ENCODE results near the gene OSBPL8.
"Not testable (repeated sequence)": the region's sequence is repeated elsewhere in the genome, so short reads cannot be mapped to it uniquely, and the experiment has no call there.

OSBPL8 gene

GRCh38 chr12:76490763-76491162 is 68.8 kb downstream of the OSBPL8 start:
- H3K36me3 ChIP-seq (ENCODE audit: control insufficient read depth in 5 of 5, insufficient read depth in 5 of 5, low read length in 5 of 5): peaks cover 3 to 11% (median 4%) of the 10 kb centered on the region in 5 donors
- no peak overlapping the region for H3K4me3 ChIP-seq (ENCODE audit: low read depth in 1 of 5, low read length in 5 of 5)
- H3K9ac ChIP-seq (ENCODE audit: low read length in 5 of 5): no peak overlapping the region
- peaks cover 0 to 4% (median 0%) of the 10 kb centered on the region in 5 donors for H3K4me1 ChIP-seq (ENCODE audit: control insufficient read depth in 5 of 5, insufficient read depth in 5 of 5, low read length in 5 of 5)
- H3K9me3 ChIP-seq (ENCODE audit: control insufficient read depth in 5 of 5, low read length in 5 of 5): peaks cover 0 to 16% (median 12%) of the 10 kb centered on the region in 5 donors
- H3K27me3 ChIP-seq (ENCODE audit: control insufficient read depth in 5 of 5, insufficient read depth in 4 of 5, low read length in 5 of 5): no peaks in the 10 kb centered on the region
- H3K27ac ChIP-seq (ENCODE audit: low read depth, low read length): no peak overlapping the region

DNA sequence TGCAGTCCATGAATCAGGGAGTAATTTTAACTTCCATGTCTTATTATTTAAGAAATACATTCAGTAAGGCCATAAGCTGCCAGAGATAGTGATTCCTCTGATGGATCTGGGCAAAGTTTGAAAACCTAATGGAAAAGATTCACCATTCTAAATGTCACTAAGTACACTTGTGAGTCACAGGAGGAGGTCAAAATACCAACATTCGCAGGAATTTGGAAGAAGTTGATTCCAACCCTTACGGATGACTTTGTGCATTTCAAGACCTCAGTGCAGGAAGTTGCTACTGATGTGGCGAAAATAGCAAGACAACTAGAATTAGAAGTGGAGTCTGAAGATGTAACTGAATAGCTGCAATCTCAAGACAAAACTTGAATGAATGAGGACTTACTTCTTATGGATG is 69.8 kb downstream of the OSBPL8 start:
- Histone ChIP-seq H3K36me3 (ENCODE audit: control insufficient read depth in 5 of 5, insufficient read depth in 5 of 5, low read length in 5 of 5) (peaks cover 3 to 11% (median 4%) of the 10 kb centered on the region in 5 donors), H3K27me3 (ENCODE audit: control insufficient read depth in 5 of 5, insufficient read depth in 4 of 5, low read length in 5 of 5) (no peaks in the 10 kb centered on the region), H3K9me3 (ENCODE audit: control insufficient read depth in 5 of 5, low read length in 5 of 5) (peaks cover 0 to 16% (median 12%) of the 10 kb centered on the region in 5 donors), H3K4me3 (ENCODE audit: low read depth in 1 of 5, low read length in 5 of 5) (no peak overlapping the region), H3K4me1 (ENCODE audit: control insufficient read depth in 5 of 5, insufficient read depth in 5 of 5, low read length in 5 of 5) (peaks cover 0 to 4% (median 0%) of the 10 kb centered on the region in 5 donors), H3K9ac (ENCODE audit: low read length in 5 of 5) (no peak overlapping the region), H3K27ac (ENCODE audit: low read depth, low read length) (no peak overlapping the region)

GRCh38 chr12:76486011-76486410 is 73.6 kb downstream of the OSBPL8 start:
- H3K9ac ChIP-seq (ENCODE audit: low read length in 5 of 5): no peak overlapping the region
- peaks cover 0 to 4% (median 0%) of the 10 kb centered on the region in 5 donors for H3K4me1 ChIP-seq (ENCODE audit: control insufficient read depth in 5 of 5, insufficient read depth in 5 of 5, low read length in 5 of 5)

DNA sequence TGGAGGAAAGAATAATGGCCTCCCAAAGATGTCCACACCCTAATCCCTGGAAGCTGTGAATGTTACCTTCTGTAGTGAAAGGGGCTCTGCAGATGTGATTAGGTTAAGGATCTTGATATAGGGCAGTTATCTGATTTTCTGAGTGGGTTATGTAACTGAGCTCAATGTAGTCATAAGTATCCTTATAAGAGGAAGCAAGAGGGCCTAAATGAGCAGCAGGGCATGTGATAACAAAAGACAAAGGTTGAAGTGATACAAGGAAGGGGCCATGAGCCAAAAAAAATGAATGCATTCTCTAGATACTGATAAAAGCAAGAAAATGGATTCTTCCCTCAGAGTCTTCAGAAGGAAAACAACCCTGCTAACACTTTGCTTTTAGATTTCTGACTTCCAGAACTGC is 78.8 kb downstream of the OSBPL8 start:
- Histone ChIP-seq H3K27ac (ENCODE audit: low read depth, low read length) (no peak overlapping the region), H3K27me3 (ENCODE audit: control insufficient read depth in 5 of 5, insufficient read depth in 4 of 5, low read length in 5 of 5) (no peaks in the 10 kb centered on the region), H3K4me1 (ENCODE audit: control insufficient read depth in 5 of 5, insufficient read depth in 5 of 5, low read length in 5 of 5) (no peaks in the 10 kb centered on the region), H3K9ac (ENCODE audit: low read length in 5 of 5) (no peak overlapping the region), H3K4me3 (ENCODE audit: low read depth in 1 of 5, low read length in 5 of 5) (no peak overlapping the region), H3K36me3 (ENCODE audit: control insufficient read depth in 5 of 5, insufficient read depth in 5 of 5, low read length in 5 of 5) (peaks cover 0 to 4% (median 0%) of the 10 kb centered on the region in 5 donors), H3K9me3 (ENCODE audit: control insufficient read depth in 5 of 5, low read length in 5 of 5) (no peaks in the 10 kb centered on the region)

More at GRCh38 chr12:76486011-76486410, 73.6 kb downstream of the OSBPL8 start:
- Histone ChIP-seq H3K4me3 (ENCODE audit: low read depth in 1 of 5, low read length in 5 of 5) (no peak overlapping the region), H3K9me3 (ENCODE audit: control insufficient read depth in 5 of 5, low read length in 5 of 5) (no peaks in the 10 kb centered on the region), H3K36me3 (ENCODE audit: control insufficient read depth in 5 of 5, insufficient read depth in 5 of 5, low read length in 5 of 5) (peaks cover 3 to 11% (median 4%) of the 10 kb centered on the region in 5 donors), H3K27ac (ENCODE audit: low read depth, low read length) (no peak overlapping the region), H3K27me3 (ENCODE audit: control insufficient read depth in 5 of 5, insufficient read depth in 4 of 5, low read length in 5 of 5) (no peaks in the 10 kb centered on the region)

DNA sequence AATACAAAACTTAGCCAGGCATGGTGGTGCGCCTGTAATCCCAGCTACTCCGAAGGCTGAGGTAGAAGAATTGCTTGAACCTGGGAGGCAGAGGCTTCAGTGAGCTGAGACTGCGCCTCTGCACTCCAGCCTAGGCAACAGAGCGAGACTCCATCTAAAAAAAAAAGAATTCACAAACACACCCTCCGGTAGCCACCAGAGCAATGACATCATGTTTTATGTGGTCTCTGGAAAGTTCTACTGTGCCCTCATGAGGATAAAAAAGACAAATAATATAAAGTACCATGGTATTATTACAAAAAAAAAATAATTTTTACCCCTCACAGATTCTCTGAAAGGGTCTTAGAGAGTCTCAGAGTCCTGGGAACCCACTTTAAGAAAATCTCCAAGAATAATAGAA is 81.5 kb downstream of the OSBPL8 start:
- Histone ChIP-seq H3K4me3 (ENCODE audit: low read depth in 1 of 5, low read length in 5 of 5) (no peak overlapping the region), H3K27ac (ENCODE audit: low read depth, low read length) (no peak overlapping the region)

DNA sequence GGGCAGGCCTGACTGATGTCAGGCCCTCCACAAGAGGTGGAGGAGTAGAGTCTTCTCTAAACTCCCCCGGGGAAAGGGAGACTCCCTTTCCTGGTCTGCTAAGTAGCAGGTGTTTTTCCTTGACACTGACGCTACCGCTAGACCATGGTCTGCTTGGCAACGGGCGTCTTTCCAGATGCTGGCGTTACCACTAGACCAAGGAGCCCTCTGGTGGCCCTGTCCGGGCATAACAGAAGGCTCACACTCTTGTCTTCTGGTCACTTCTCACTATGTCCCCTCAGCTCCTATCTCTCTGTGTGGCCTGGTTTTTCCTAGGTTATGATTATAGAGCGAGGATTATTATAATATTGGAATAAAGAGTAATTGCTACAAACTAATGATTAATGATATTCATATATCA is 86.7 kb downstream of the OSBPL8 start:
- H3K9me3 ChIP-seq (ENCODE audit: control insufficient read depth in 5 of 5, low read length in 5 of 5); H3K27me3 ChIP-seq (ENCODE audit: control insufficient read depth in 5 of 5, insufficient read depth in 4 of 5, low read length in 5 of 5); H3K27ac ChIP-seq (ENCODE audit: low read depth, low read length): not testable (repeated sequence)

More for the DNA sequence above, 81.5 kb downstream of the OSBPL8 start:
- Histone ChIP-seq H3K9me3 (ENCODE audit: control insufficient read depth in 5 of 5, low read length in 5 of 5) (no peaks in the 10 kb centered on the region), H3K9ac (ENCODE audit: low read length in 5 of 5) (no peak overlapping the region), H3K36me3 (ENCODE audit: control insufficient read depth in 5 of 5, insufficient read depth in 5 of 5, low read length in 5 of 5) (peaks cover 0 to 4% (median 0%) of the 10 kb centered on the region in 5 donors), H3K27me3 (ENCODE audit: control insufficient read depth in 5 of 5, insufficient read depth in 4 of 5, low read length in 5 of 5) (no peaks in the 10 kb centered on the region), H3K4me1 (ENCODE audit: control insufficient read depth in 5 of 5, insufficient read depth in 5 of 5, low read length in 5 of 5) (no peaks in the 10 kb centered on the region)

GRCh38 chr12:76471579-76471978 is 88.0 kb downstream of the OSBPL8 start:
- H3K4me3 ChIP-seq (ENCODE audit: low read depth in 1 of 5, low read length in 5 of 5): no peak overlapping the region
- peaks cover 0 to 3% (median 0%) of the 10 kb centered on the region in 5 donors for H3K4me1 ChIP-seq (ENCODE audit: control insufficient read depth in 5 of 5, insufficient read depth in 5 of 5, low read length in 5 of 5)
- H3K27me3 ChIP-seq (ENCODE audit: control insufficient read depth in 5 of 5, insufficient read depth in 4 of 5, low read length in 5 of 5): no peaks in the 10 kb centered on the region
- no peak overlapping the region for H3K9ac ChIP-seq (ENCODE audit: low read length in 5 of 5)
- no peaks in the 10 kb centered on the region for H3K36me3 ChIP-seq (ENCODE audit: control insufficient read depth in 5 of 5, insufficient read depth in 5 of 5, low read length in 5 of 5)
- H3K27ac ChIP-seq (ENCODE audit: low read depth, low read length): no peak overlapping the region
- H3K9me3 ChIP-seq (ENCODE audit: control insufficient read depth in 5 of 5, low read length in 5 of 5): no peaks in the 10 kb centered on the region

More for the DNA sequence above, 86.7 kb downstream of the OSBPL8 start:
- H3K4me3 ChIP-seq (ENCODE audit: low read depth in 1 of 5, low read length in 5 of 5); H3K9ac ChIP-seq (ENCODE audit: low read length in 5 of 5); H3K36me3 ChIP-seq (ENCODE audit: control insufficient read depth in 5 of 5, insufficient read depth in 5 of 5, low read length in 5 of 5); H3K4me1 ChIP-seq (ENCODE audit: control insufficient read depth in 5 of 5, insufficient read depth in 5 of 5, low read length in 5 of 5): not testable (repeated sequence)

- H3K27me3 ChIP-seq (ENCODE audit: control insufficient read depth in 5 of 5, insufficient read depth in 4 of 5, low read length in 5 of 5): no peaks in the 10 kb centered on the region
- no peak overlapping the region for H3K27ac ChIP-seq (ENCODE audit: low read depth, low read length)
- peaks cover 0 to 3% (median 0%) of the 10 kb centered on the region in 5 donors for H3K4me1 ChIP-seq (ENCODE audit: control insufficient read depth in 5 of 5, insufficient read depth in 5 of 5, low read length in 5 of 5)
- H3K4me3 ChIP-seq (ENCODE audit: low read depth in 1 of 5, low read length in 5 of 5): no peak overlapping the region
- no peaks in the 10 kb centered on the region for H3K36me3 ChIP-seq (ENCODE audit: control insufficient read depth in 5 of 5, insufficient read depth in 5 of 5, low read length in 5 of 5)
- no peaks in the 10 kb centered on the region for H3K9me3 ChIP-seq (ENCODE audit: control insufficient read depth in 5 of 5, low read length in 5 of 5)
- H3K9ac ChIP-seq (ENCODE audit: low read length in 5 of 5): no peak overlapping the region
Measured at GRCh38 chr12:76470028-76470939, 89.3 kb downstream of the OSBPL8 start.

- no peak overlapping the region for H3K27ac ChIP-seq (ENCODE audit: low read depth, low read length)
- H3K27me3 ChIP-seq (ENCODE audit: control insufficient read depth in 5 of 5, insufficient read depth in 4 of 5, low read length in 5 of 5): no peaks in the 10 kb centered on the region
- H3K9ac ChIP-seq (ENCODE audit: low read length in 5 of 5): no peak overlapping the region
- H3K4me1 ChIP-seq (ENCODE audit: control insufficient read depth in 5 of 5, insufficient read depth in 5 of 5, low read length in 5 of 5): peaks cover 0 to 11% (median 9%) of the 10 kb centered on the region in 5 donors
- H3K36me3 ChIP-seq (ENCODE audit: control insufficient read depth in 5 of 5, insufficient read depth in 5 of 5, low read length in 5 of 5): no peaks in the 10 kb centered on the region
- no peak overlapping the region for H3K4me3 ChIP-seq (ENCODE audit: low read depth in 1 of 5, low read length in 5 of 5)
- no peaks in the 10 kb centered on the region for H3K9me3 ChIP-seq (ENCODE audit: control insufficient read depth in 5 of 5, low read length in 5 of 5)
Measured at GRCh38 chr12:76464631-76465166, 94.9 kb downstream of the OSBPL8 start.

DNA sequence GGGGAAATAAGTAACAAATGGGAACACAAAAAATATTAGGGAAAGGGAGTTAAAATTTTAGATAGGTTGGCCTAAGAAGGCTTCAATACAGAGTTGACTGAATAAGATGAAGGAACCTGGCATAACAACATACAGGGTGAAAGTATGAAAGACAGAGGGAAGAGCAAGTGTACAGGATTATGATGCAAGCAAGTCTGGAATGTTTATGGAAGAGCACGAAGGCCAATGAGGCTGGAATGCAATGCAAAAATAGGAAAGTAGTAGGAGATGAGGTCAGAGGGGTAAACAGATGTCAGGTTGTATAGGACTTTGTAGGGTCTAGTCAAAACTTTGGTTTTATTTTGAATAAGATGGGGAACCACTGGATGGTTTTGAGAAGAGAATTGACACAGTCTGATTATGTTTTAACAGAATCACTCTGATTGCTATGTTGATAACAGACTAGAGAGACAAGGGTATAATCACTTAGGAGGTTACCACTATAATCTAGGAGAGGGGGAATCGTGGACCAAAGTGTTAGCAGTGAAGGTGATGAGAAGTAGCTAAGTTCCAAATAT is 96.8 kb downstream of the OSBPL8 start:
- peaks cover 0 to 11% (median 9%) of the 10 kb centered on the region in 5 donors for H3K4me1 ChIP-seq (ENCODE audit: control insufficient read depth in 5 of 5, insufficient read depth in 5 of 5, low read length in 5 of 5)
- no peak overlapping the region for H3K27ac ChIP-seq (ENCODE audit: low read depth, low read length)
- H3K9me3 ChIP-seq (ENCODE audit: control insufficient read depth in 5 of 5, low read length in 5 of 5): no peaks in the 10 kb centered on the region

More for the DNA sequence above, 96.8 kb downstream of the OSBPL8 start:
- no peaks in the 10 kb centered on the region for H3K27me3 ChIP-seq (ENCODE audit: control insufficient read depth in 5 of 5, insufficient read depth in 4 of 5, low read length in 5 of 5)
- H3K36me3 ChIP-seq (ENCODE audit: control insufficient read depth in 5 of 5, insufficient read depth in 5 of 5, low read length in 5 of 5): no peaks in the 10 kb centered on the region
- no peak overlapping the region for H3K4me3 ChIP-seq (ENCODE audit: low read depth in 1 of 5, low read length in 5 of 5)
- H3K9ac ChIP-seq (ENCODE audit: low read length in 5 of 5): no peak overlapping the region
